Right atrium auricular region (tissue), 2 donors: ENCODE measurements around the gene KRT4. TPM values are rescaled to one million over a fixed set of nuclear protein-coding genes. Genes with fewer than 3 reads are reported as not detected.

Source experiments
- DNase-seq: peaks from one replicate; pipeline ENCODE4 v3.0.0-alpha.2; 2019; ENCODE audit warnings: low spot score
- H3K27ac ChIP-seq, 2 donors: fragments of 200-600 bp; sonication (generic); 1 replicate in 1 of 2; 2 replicates in 1 of 2; pipeline ENCODE4 v1.5.1; 2016 to 2019
- H3K27me3 ChIP-seq, 2 donors: fragments of 200-600 bp; sonication (generic); one replicate each; pipeline versions ENCODE4 v1.5.1 to v1.6.0; 2017 to 2019
- H3K36me3 ChIP-seq: fragments of 200-600 bp; sonication (generic); one replicate; pipeline ENCODE4 v1.5.1; 2016
- H3K4me1 ChIP-seq, 2 donors: fragments of 200-600 bp; sonication (generic); one replicate each; pipeline versions ENCODE4 v1.5.1 to v1.6.0; 2017 to 2019
- H3K4me3 ChIP-seq, 2 donors: fragments of 200-600 bp; sonication (generic); 1 replicate in 1 of 2; 2 replicates in 1 of 2; pipeline ENCODE4 v1.5.1; 2017 to 2019; ENCODE audit warnings: mild to moderate bottlenecking in 1 of 2, moderate library complexity in 1 of 2
- H3K9me3 ChIP-seq, 2 donors: fragments of 200-600 bp; sonication (generic); one replicate each; pipeline ENCODE4 v1.5.1; 2019
- CTCF ChIP-seq, 2 donors: fragments of 200-600 bp; sonication (generic); IDR thresholded peaks; one replicate each; pipeline ENCODE4 v1.5.1; 2019; ENCODE audit warnings: antibody characterized with exemption in 2 of 2
- total RNA-seq, 2 donors: library from RNA; depleted of rRNA; stranded (reverse); fragments of >200 nt; gene quantifications; one replicate each; pipeline ENCODE4 v1.1.0, GENCODE V29; 2016

The KRT4 gene
- total RNA-seq, 2 donors from 2014 or later: not detected

GRCh38 chr12:52769946-52770345, 44.0 kb downstream of the KRT4 start:
- H3K9me3 ChIP-seq: no peaks in the 10 kb centered on the region
- H3K4me1 ChIP-seq: no peaks in the 10 kb centered on the region
- H3K36me3 ChIP-seq: no peaks in the 10 kb centered on the region
- H3K27ac ChIP-seq: no peak overlapping the region
- H3K27me3 ChIP-seq: no peaks in the 10 kb centered on the region
- no peak for TF ChIP-seq CTCF (IDR thresholded peaks at IDR 0.05)
- DNase-seq: no peak
- H3K4me3 ChIP-seq: no peak overlapping the region

- Histone ChIP-seq H3K4me1 (no peaks in the 10 kb centered on the region), H3K4me3 (no peak overlapping the region), H3K27me3 (no peaks in the 10 kb centered on the region), H3K36me3 (no peaks in the 10 kb centered on the region), H3K9me3 (no peaks in the 10 kb centered on the region), H3K27ac (no peak overlapping the region)
- DNase-seq: no peak
- no peak for TF ChIP-seq CTCF (IDR thresholded peaks at IDR 0.05)
Observed at GRCh38 chr12:52769354-52769753, 44.6 kb downstream of the KRT4 start.

- no peak for TF ChIP-seq CTCF (IDR thresholded peaks at IDR 0.05)
- Histone ChIP-seq H3K9me3 (no peaks in the 10 kb centered on the region), H3K4me3 (no peak overlapping the region), H3K27me3 (no peaks in the 10 kb centered on the region), H3K4me1 (no peaks in the 10 kb centered on the region), H3K36me3 (no peaks in the 10 kb centered on the region), H3K27ac (no peak overlapping the region)
- DNase-seq: no peak
Observed at GRCh38 chr12:52768479-52769200, 45.3 kb downstream of the KRT4 start.

- no peaks in the 10 kb centered on the region for H3K27me3 ChIP-seq
Observed at GRCh38 chr12:52767427-52767826, 46.5 kb downstream of the KRT4 start.

GRCh38 chr12:52767020-52767379, 46.9 kb downstream of the KRT4 start:
- Histone ChIP-seq H3K36me3 (no peaks in the 10 kb centered on the region), H3K27me3 (no peaks in the 10 kb centered on the region), H3K27ac (no peak overlapping the region), H3K4me3 (no peak overlapping the region), H3K4me1 (no peaks in the 10 kb centered on the region), H3K9me3 (peaks cover 0 to under 1% of the 10 kb centered on the region in 2 donors)
- no peak for TF ChIP-seq CTCF (IDR thresholded peaks at IDR 0.05)
- DNase-seq: no peak

More at GRCh38 chr12:52767427-52767826, 46.5 kb downstream of the KRT4 start:
- Histone ChIP-seq H3K27ac (no peak overlapping the region), H3K4me1 (no peaks in the 10 kb centered on the region), H3K9me3 (no peaks in the 10 kb centered on the region), H3K36me3 (no peaks in the 10 kb centered on the region), H3K4me3 (no peak overlapping the region)
- TF ChIP-seq CTCF (IDR thresholded peaks at IDR 0.05): no peak
- no peak for DNase-seq
